A549 (cell line): Measurements from ENCODE around the gene FAR2.

Experiments used
- TF ChIP-seq, protein P1 (sequence below): fragments of >200 bp; sonication (Bioruptor Twin); formaldehyde crosslinking; IDR thresholded peaks from 3 replicates; pipeline ENCODE4 v1.5.1; 2016
- TF ChIP-seq, protein P2 (sequence below): fragments of 150-350 bp; IDR thresholded peaks from 2 replicates; pipeline ENCODE4 v1.6.1; 2014; ENCODE audit warnings: low read depth, mild to moderate bottlenecking, low read length

DNA sequence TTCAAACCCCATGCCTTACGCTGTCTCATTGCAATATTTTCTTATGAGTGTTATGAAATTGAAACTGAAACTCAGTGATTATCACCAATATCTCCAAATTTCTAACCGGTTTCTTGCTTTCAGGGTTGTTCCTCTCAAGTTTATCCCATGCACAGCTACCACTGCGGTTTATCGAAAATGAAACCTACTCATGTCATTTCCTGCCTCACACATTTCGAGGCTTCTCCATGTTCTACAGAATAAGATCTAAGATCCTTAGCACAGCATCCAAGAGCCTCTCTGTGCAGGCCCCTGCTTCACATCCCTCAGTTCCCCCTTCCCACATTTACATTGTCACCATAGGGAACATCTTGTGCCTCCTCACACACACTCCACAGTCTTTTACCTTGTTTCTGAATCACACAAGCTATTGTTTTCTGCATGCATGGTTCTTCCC is 45.5 kb upstream of the FAR2 start:
- TF ChIP-seq, protein P1, sequence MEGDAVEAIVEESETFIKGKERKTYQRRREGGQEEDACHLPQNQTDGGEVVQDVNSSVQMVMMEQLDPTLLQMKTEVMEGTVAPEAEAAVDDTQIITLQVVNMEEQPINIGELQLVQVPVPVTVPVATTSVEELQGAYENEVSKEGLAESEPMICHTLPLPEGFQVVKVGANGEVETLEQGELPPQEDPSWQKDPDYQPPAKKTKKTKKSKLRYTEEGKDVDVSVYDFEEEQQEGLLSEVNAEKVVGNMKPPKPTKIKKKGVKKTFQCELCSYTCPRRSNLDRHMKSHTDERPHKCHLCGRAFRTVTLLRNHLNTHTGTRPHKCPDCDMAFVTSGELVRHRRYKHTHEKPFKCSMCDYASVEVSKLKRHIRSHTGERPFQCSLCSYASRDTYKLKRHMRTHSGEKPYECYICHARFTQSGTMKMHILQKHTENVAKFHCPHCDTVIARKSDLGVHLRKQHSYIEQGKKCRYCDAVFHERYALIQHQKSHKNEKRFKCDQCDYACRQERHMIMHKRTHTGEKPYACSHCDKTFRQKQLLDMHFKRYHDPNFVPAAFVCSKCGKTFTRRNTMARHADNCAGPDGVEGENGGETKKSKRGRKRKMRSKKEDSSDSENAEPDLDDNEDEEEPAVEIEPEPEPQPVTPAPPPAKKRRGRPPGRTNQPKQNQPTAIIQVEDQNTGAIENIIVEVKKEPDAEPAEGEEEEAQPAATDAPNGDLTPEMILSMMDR, result no peak
- TF ChIP-seq, protein P2, sequence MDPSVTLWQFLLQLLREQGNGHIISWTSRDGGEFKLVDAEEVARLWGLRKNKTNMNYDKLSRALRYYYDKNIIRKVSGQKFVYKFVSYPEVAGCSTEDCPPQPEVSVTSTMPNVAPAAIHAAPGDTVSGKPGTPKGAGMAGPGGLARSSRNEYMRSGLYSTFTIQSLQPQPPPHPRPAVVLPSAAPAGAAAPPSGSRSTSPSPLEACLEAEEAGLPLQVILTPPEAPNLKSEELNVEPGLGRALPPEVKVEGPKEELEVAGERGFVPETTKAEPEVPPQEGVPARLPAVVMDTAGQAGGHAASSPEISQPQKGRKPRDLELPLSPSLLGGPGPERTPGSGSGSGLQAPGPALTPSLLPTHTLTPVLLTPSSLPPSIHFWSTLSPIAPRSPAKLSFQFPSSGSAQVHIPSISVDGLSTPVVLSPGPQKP, result no peak
